Inflammatory macrophage (primary cell): Measurements from ENCODE around the gene RNF146.
"Not testable (repeated sequence)": the region's sequence is repeated elsewhere in the genome, so short reads cannot be mapped to it uniquely, and the experiment has no call there.

Experiments used
- DNase-seq, 2 donors: peaks; one replicate each; pipeline ENCODE4 v3.0.0-alpha.2; 2020 to 2022
- total RNA-seq, 18 experiments: gene quantifications; one replicate each; lab custom pipeline; 2026; ENCODE audit warnings: mixed read lengths in 6 of 18, inconsistent platforms in 2 of 18; lab: John Stamatoyannopoulos, UW

The RNF146 gene, protein sequence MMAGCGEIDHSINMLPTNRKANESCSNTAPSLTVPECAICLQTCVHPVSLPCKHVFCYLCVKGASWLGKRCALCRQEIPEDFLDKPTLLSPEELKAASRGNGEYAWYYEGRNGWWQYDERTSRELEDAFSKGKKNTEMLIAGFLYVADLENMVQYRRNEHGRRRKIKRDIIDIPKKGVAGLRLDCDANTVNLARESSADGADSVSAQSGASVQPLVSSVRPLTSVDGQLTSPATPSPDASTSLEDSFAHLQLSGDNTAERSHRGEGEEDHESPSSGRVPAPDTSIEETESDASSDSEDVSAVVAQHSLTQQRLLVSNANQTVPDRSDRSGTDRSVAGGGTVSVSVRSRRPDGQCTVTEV
- 16.3 to 51.3 (median 30.6) reads per million in 18 experiments for total RNA-seq

DNA sequence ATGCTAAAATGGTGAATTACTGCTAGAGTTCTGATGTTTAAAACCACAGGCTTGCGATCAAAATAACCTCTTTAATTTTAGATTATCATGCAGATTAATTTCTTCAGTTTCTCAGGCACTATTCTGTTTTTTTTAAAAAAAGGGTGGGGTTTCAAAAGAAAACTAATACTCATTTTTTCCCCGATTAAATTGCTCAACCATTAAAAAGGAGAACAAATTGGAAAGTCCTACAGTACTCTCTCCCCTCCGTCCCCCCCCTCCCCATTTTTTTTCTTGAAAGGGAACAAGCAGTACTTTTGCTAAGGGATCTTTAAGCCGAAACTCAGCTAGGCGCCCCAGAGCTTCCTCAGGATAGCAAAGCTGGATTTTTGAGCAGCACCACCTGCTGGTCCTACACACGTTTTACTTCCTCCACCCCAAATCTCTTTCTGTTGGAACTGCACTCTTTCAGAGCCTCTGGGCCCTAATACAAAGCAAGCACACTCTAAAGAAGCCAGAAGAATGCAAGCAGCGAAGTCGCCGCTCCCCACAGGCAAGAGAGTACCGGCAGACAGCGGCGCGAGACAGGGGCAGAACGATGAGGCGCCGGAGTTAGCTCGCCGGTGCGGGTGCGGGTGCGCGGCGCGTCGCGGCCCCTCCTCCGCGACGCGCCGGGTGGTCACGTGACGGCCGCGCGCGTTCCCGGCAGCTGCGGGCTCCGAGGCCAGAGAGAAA lies at the start of gene RNF146:
Gene RNF146 (plus strand): TSS at position 687 of the 714 bp plus-strand sequence. CDS start 13,475 bp downstream, outside the sequence.
- DNase-seq: peak; percentile 78 to 86

DNA sequence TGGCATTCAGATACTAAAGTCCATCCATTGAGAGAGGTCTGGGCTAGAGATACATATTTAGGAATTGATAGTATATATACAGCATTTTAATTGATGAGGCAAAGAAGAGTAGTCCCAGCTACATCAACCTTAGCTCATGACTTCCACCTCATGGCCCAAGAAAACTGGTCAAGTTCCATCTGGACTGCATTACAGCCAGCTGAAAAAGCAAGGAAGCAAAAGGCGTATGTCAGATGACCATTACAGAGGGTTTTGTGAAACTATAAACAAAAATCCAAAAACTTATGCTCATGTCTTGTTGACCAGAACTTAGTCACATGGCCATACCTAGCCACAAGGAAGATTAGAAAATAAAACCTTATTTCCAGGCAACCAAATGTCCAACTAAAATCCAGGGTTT lies 46.8 kb upstream of the RNF146 start:
- DNase-seq: no peak

DNA sequence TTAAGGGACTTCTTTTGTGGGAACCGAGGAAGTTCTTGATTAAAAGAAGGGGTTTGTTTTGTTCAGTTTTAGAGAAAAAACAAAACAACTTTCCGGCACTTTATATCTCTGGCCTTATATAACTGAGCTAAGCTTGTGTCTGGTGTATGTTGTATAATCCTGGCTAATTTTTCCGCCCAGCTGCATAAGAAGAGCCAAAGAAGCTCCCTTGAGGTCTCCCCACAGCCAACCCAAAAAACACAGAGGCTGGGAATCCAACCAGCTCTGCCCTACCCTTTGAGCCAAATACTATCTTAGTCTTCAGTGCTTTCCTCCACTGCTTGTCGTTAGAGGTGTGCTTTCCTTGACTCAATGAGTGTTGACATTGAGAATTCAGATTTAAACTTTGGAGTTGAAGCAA lies 45.5 kb upstream of the RNF146 start:
- DNase-seq: no peak

DNA sequence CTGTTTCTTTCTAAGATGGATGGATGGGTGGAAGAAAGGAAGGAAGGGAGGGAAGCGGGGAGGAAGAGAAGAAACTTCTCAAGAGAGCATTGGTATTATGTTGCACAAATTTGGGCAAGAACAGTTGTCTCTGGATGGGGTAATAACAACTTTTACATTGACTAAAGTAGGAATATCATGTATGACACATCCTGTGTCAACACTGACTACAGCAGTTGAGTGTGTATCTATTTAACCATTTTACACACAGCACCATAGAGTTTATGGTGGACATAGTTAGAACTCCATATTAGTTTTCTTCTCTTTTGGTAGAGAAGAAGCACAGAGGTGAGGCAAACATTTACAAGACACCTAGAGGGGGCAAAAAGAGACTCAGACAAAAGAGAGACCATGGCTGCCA lies 44.2 kb upstream of the RNF146 start:
- DNase-seq: no peak

DNA sequence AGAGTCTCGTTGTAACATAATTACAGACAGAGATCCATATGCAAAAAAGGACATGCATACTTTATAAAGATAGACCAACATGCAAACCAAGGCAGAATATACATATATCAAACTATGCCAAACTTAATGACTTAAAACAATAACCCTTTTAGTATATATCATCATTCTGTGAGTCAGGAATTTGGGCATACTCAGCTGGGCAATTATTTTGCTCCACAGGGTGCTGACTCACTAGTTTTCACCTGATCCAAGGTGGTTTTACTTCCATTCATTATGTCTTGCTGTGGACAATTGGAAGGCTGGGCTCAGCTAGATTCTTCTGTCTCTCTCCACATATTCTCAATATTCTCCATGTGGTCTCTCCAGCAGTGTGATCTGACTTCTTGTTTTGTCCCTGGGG lies 41.2 kb upstream of the RNF146 start:
- DNase-seq: no peak

DNA sequence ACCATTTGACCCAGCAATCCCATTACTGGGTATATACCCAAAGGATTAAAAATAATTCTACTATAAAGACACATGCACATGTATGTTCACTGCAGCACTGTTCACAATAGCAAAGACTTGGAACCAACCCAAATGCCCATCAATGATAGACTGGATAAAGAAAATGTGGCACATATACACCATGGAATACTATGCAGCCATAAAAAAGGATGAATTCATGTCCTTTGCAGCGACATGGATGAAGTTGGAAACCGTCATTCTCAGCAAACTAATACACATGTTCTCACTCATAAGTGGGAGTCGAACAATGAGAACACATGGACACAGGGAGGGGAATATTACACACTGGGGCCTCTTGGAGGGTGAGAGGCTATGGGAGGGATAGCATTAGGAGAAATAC lies 32.8 kb upstream of the RNF146 start:
- DNase-seq: not testable (repeated sequence)

DNA sequence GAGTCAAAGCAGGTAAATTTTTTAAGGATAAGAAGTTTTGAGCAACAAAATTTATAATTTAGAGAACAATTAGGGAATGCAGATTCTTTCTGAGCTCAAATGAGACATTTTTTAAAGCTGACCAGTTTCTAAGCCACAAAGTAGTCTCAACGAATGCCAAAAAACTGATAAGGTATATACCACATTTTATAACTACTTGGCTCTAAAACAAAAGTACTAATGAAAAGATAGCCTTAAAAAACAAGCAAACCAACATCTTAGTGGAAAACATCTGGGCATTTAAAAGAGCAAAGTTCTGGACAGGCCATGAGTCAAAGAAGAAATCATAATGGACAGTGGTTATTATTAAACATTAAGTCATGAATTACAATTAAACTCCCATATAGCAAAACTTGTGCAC lies 23.2 kb upstream of the RNF146 start:
- no peak for DNase-seq

DNA sequence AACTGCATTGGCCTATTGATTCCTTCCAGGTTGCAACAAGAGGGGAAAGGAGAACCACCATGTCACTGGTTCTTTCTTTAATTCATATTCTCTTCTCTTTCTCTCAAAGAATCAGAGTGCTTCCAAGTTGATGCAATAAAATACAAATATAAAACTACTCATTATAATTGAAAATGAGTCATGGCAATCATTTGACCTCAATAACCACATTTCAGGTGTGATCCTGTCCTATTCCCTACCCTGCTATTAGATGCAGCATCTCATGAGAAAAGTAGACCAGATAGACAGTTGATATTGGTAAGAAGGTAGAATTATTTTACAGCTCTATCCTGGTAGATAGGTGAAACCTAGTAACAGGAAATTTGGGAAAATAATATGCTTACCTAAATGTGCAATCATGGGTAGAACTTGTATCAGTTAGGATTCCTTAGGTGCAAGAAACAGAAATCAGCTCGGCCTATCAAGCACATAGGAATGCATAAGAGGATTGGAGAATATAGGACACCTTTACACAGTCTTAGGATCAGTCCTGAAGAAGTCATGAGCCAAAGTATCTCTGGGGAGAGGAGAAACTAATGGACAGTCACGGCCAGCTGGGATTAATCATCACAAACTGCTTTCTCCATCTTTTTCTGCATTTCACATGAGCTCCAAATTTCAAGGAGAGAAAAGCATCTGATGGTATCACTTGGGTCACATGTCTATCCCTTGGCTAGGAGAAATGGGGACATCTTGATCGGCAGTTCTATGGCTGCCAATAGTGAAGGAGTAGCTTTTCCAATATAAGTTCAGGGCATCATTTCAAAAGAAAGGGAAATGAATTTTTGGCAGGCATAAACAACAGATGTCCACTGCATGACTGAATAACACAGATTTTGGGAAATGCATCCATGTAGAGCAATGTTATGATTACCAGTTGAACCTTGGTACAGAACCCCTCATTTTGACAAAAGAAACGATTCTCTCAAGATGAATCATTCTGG lies 19.3 kb upstream of the RNF146 start:
- DNase-seq: no peak

DNA sequence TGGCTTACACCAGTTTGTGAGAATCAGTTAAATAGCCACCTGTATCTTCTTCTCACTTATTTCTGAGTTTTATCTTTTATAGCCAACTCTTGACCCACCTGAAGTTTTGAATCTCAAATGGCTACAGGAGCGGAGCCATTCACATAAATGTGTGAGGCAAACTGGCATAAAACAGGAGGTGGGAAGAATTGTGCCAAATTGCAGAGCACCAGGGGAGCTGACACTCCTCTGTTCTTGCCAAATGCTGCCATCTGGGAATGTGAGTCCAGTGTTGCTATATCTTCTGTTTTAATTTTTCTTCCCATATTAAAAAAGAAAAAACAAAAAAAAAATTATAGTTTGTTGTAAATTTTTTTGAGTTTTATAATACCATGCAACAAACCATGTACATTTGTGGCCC lies 17.0 kb upstream of the RNF146 start:
- no peak for DNase-seq

DNA sequence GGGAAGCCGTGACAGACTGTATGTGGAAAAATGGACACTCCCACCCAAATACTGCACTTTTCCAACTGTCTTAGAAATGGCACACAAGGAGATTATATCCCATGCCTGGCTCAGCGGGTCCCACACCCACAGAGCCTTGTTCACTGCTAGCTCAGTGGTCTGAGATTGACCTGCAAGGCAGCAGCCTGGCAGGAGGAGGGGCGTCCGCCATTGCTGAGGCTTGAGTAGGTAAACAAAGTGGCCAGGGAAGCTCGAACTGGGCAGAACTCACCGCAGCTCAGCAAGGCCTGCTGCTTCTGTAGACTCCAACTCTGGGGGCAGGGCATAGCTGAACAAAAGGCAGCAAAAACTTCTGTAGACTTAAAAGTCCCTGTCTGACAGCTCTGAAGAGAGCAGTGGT lies 11.4 kb upstream of the RNF146 start:
- no peak for DNase-seq

DNA sequence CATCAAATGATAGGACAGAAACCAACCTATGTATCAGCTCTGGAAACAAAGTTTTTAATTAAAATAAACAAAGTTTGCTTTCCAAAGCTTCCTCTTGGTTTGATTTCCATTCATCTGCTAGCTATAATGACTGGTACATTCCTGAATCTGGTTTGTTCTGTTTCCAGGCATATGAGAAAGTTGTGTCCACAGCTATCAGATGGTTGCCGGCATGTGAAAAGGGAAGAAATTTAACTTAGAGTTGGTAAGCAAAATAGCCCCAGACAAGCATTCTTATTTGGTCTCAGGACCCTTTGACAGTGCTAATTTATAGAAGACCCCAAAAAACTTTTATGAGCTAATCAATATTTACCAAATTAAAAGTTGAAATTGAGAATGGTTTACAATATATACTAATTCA lies 3.8 kb upstream of the RNF146 start:
- DNase-seq: no peak

DNA sequence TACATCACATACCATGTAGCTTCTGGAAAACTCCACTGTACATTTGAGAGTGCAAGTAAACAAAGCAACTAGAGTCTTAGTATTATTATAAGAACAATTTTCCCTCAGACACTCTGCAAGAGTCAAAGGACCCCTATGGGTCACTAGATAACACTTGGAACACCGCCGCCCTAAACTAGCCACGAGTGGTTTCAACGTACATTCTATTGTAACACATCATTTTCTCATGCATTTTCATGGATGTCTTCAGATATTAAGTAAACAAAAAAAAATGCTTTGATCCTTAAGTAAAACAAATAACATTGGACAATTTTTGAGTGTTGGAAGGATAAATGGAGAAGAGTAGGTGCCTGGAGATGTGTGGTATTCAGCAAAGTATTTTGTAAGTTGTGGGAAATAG lies 3.2 kb upstream of the RNF146 start:
- DNase-seq: no peak

DNA sequence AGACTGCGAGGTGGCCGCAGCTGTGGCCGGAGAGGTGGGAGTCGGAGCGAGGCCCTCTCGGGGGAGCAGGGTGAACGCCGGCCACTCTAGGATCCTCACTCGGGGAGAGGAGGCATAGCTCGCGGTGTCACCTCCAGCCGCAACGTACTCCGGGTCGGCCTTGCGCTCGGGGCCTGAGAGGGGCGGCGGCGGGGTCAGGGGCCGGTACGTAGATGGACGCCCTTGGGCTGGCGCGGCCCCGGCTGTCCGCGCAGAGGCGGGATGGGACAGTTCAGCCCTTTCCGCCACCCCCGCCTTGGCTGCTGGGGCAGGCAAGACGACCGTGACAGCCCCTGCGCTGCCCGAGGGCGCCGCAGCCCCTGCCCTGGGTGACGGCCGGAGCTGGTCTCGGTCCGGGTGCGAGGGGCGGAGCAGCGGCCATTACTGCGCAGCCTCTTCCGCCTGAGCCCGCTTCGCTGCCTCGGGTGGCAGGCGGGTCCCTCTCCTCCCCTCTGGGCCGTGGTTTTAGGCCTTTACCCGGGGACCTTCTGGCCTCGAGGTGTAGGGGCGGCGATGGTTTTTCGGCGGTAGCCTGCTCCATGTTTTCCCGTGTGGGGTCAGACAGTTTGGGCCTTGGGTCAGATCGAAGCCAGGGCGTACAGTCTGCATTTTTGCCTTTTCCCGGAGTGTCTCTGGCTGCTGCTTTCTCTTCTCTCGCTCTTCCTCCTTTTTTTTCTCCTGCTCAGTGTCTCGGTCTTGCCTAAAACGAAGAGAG lies 405 bp downstream of the RNF146 start:
- peak; percentile 47 to 70 for DNase-seq

DNA sequence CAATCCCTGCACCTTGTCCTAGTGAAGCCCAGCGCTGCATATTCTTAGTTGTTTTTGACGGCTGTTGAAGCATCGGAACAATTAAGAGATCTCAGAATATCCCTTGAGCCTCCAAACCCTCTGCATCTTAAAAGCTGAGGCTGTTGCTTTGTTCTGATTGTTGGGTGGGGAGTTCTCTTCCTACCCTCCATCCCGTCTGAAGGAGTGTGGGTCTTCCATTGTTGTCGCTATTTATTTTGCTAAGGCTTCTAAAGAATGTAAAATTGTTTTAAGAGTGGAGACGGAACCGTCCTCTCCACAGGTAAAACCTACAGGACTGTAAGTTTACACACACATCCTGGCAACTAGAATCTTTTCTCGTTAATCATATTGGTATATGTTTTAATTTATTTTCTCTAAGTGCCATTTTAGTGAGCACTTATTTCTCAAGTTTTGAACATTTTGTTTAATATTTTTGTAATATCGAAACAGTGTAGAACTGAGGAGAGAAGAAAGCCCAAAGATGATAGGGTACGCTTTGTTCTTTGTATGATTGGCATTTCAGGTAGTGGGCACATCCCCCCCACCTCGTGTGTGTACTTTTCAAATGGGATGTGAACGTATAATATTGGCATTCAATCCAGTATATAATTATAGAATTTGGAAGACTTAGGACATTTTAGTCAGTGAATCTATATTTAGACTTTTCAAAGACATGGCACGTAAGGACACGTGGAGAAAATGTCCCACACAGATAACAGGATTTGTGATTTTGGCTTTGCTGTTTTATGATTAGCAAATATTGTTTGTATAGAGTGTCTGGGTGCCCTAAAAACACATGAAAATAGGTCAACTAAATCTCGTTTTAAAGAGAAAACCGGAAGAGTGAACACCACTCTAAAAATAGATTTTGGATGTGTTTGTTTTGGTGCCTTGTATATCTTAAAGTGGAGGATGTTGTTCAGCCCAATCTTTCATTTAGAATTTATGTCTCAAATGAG lies 1.3 kb downstream of the RNF146 start:
- no peak for DNase-seq

DNA sequence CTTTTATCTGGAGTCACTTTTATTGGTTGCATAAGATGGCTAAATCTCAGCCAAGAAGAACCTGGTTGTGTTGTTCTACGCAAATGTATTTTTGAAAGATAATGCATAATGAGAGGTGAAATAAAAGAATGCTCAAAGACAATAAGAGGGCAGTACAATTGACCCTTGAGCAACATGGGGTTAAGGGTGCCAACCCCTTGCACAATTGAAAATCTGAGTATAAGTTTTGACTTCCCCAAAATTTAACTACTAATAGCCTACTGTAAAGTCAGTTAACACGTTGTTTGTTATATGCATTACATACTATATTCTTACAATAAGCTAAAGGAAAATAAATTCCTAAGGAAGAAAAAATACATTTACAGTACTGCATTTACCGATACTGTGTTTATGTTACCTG lies 5.9 kb downstream of the RNF146 start:
- DNase-seq: peak; percentile 4 to 55

DNA sequence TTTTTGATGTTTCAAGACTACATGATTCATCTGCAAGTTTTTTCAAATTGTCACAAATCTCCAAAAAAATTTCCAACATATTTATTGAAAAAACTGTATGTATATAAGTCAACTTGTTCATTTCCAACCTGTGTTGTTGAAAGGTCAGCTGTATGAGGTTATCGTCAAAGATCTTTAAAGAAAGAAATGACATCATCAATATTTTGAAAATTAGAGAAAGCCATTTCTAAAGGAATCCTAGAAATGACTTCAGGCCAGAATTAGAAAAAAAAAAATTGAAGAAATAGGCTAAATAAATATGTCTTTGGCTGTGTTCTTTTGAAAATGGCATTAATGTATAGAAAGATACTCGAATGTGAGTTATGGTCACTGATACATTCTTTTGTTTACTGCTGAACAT lies 6.8 kb downstream of the RNF146 start:
- no peak for DNase-seq

DNA sequence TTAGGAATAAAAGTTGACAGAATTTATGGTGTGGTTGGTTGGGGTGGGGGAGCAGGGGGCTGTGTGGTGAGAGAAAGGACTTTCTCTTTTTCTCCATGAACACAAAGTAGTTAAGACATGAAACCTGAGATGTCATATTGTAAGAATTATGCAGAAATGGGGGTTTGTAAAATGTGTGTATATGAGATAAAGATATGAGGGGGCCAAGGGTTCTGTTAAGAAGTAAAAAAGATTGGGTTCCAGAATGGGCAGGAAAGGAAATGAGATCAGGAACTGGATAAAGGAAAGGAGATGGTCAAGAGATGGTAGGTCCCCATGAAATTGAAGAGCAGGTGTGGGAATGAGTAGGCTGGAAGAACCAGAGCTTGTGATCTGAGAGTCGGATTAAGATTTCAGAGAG lies 9.7 kb downstream of the RNF146 start:
- DNase-seq: no peak

DNA sequence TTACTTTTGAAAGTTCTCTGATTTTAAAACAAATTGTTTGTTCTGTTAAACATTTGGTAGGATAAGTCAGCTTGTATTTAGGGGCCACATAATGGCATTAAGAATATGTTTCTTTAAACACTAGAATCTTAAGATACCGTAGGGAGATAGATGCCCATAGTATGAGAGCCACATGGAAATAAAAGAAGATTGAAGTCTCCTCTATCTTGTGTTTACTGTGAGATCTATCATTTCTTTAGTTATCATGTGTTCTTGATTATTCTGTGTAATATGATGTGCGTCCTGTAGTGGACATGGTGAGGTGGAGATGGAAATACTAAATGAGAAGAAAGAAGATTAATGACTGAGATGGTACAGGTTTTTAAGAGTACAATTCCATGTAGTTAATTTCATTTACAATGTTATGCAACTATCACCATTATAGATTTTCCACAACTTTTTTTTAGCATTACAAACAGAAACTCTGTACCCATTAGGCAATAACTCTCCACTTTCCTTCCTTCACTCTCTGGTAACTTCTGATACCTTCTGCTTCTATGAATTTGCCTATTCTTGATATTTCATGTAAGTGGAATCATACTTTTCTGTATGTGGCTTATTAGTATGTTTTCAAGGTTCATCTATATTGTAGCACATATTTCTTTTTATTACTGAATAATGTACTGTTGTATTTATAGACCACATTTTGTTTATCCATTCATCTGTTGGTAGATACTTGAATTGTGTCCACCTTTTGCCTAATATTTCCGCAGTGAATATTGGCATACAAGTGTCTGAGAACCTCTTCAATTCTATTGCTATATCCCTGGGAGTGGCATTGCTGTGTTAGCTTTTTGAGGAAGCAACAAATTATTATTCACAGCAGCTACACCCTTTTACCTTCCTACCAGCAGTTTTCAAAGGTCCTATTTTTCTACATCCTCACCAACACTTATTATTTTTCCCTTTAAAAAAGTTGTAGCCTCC lies 11.5 kb downstream of the RNF146 start:
- no peak for DNase-seq

DNA sequence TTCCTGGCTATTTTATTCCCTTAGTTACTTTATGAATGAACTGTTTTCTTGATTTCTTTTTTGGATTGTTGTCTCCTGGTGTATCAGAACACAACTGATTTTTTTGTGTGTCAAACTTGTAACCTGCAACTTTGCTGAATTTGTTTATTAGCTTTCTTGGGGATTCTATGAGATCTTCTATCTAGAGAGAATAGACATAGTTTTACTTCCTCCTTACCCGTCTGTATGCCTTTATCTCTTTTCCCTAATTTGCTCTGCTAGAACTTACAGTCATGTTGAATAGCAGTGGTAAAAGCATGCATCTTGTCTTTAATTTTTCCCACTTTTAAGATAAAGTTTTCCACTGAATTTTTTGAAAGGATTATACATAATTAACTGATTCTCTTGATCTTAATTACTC lies 13.2 kb downstream of the RNF146 start:
- no peak for DNase-seq

DNA sequence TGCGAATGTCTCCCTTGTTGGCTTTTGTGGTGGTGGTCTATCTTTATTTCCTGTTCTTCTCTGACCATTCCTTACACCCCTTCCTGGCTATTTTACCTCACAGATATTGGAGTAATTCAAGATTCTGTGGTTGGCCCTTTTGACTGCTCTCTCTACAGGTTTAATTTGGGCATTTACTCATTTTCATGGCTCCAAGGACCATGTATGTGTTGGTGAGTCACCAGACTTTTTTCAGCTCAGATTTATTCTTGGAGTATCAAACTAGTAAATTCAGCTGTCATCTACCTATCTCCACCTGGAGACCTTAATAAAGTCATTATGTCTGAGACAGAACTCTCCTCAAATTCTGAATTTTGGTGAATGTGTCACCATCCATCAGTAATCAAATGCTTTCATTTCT lies 15.5 kb downstream of the RNF146 start:
- DNase-seq: no peak
